Skeletal muscle cell (primary cell): ENCODE data around the gene FURIN.
A peak's percentile ranks its signal among the peaks of the same experiment; 100 is the strongest.
"Not testable (repeated sequence)": the region's sequence is repeated elsewhere in the genome, so short reads cannot be mapped to it uniquely, and the experiment has no call there.

ENCODE experiments used
- DNase-seq: peaks from one replicate; pipeline ENCODE4 v3.0.0-alpha.2; 2010; ENCODE audit warnings: low read depth
- H3K4me3 ChIP-seq: 2 replicates; pipeline ENCODE4 v1.5.1; 2011; ENCODE audit warnings: low read depth, mild to moderate bottlenecking, control low read depth, low read length, moderate library complexity

FURIN gene

GRCh38 chr15:90840157-90840855 is 28.1 kb upstream of the FURIN start:
- no peak overlapping the region for H3K4me3 ChIP-seq
- DNase-seq, result no peak

- no peak overlapping the region for H3K4me3 ChIP-seq
- DNase-seq, result no peak
Observed at GRCh38 chr15:90840954-90841353, 27.4 kb upstream of the FURIN start.

DNA sequence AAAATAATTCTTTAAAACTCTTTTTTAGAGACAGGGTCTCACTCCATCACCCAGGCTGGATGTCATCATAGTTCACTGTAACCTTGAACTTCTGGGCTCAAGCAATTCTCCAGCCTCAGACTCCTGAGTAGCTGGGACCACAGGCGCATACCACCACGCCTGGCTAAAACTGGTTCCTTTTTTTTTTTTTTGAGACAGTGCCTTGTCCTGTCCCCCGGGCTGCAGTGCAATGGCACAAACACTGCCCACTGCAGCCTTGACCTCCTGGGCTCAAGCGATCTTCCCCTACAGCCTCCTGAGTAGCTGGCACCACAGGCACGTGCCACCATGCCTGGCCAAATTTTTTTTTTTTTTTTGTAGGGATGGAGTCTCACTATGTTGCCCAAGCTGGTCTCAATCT is 23.7 kb upstream of the FURIN start:
- no peak overlapping the region for H3K4me3 ChIP-seq
- DNase-seq, result no peak

DNA sequence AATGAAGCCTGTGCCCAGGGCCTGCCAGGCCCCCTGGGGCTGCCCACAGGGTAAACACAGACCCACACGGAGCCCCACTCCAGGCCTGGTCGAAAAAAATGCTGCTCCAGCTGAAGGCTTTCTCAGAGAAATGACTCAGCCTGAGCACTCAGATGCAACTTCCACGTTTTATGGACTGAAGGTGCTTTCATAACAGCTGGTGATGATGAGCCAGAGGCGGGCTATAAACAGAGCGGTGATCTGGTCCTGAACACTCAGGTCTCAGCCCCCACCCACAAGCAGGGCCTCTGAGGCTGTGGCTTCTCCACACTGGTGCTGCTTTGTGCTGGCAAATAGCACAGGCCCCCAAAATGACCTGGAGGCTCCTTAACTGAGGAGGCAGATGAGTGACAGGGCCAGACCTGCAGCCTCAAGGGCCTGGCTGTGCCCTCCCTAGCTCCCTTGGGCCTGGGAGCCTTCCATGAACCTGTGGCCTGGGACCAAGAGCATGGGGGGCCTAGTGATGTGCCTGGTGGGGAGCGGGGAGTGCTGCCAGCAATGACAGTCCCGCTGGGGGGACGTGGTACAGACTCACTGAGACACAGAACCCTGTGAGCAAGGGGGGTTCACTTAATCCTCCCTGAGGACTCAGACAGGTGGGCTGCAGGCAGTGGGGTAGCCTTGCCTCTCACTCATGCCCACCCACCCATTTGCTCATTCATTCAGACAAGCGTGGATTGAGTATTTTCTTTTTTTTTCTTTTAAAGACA is 23.0 kb upstream of the FURIN start:
- peak; percentile 74 for DNase-seq
- no peak overlapping the region for H3K4me3 ChIP-seq

GRCh38 chr15:90849424-90849823 is 19.0 kb upstream of the FURIN start:
- DNase-seq, H3K4me3 ChIP-seq: not testable (repeated sequence)

- no peak for DNase-seq
- H3K4me3 ChIP-seq, result no peak overlapping the region
Observed at GRCh38 chr15:90851114-90851513, 17.3 kb upstream of the FURIN start.

DNA sequence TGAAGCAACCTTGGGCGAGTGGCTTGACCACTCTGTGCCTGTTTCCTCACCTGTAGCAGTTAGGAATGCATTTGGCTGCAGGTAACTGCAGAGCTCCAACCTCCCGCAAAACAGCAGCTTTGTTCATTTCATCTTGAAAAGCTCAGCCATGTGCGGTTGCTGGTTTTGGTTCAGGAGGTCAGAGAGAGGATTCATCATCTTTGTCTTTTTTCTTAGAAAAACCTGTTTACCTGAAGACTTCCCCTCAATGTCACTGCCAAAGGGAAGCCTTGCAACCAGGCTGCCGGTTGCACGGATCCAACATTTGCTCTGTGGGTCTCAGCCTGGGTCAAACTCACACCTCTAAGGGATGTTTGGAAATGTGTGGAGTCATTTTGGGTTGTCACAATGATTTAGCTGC is 16.4 kb upstream of the FURIN start:
- no peak for DNase-seq
- no peak overlapping the region for H3K4me3 ChIP-seq

DNA sequence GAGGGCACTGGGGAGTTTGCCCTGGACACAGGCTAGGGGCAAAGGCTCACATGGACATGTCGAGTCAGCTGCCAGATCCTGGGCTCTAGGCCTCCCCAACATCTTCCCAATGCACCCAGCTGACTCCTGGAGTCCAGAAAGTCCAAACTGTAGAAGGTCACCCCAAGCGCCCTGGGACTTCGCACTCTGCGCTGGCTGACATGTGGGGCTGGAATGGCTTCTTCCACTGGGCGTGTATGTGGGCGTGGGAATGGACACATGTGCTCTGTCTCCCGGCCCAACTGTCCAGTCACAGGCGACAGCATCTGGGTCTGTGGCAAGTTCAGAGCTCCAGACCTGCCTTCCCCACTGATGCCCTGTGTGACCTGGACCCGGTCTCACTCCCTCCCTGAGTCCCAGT is 13.2 kb upstream of the FURIN start:
- DNase-seq, result no peak
- no peak overlapping the region for H3K4me3 ChIP-seq

- no peak for DNase-seq
- H3K4me3 ChIP-seq, result no peak overlapping the region
Observed at GRCh38 chr15:90857337-90857736, 11.1 kb upstream of the FURIN start.

GRCh38 chr15:90857883-90858443 is 10.4 kb upstream of the FURIN start:
- no peak overlapping the region for H3K4me3 ChIP-seq
- no peak for DNase-seq

DNA sequence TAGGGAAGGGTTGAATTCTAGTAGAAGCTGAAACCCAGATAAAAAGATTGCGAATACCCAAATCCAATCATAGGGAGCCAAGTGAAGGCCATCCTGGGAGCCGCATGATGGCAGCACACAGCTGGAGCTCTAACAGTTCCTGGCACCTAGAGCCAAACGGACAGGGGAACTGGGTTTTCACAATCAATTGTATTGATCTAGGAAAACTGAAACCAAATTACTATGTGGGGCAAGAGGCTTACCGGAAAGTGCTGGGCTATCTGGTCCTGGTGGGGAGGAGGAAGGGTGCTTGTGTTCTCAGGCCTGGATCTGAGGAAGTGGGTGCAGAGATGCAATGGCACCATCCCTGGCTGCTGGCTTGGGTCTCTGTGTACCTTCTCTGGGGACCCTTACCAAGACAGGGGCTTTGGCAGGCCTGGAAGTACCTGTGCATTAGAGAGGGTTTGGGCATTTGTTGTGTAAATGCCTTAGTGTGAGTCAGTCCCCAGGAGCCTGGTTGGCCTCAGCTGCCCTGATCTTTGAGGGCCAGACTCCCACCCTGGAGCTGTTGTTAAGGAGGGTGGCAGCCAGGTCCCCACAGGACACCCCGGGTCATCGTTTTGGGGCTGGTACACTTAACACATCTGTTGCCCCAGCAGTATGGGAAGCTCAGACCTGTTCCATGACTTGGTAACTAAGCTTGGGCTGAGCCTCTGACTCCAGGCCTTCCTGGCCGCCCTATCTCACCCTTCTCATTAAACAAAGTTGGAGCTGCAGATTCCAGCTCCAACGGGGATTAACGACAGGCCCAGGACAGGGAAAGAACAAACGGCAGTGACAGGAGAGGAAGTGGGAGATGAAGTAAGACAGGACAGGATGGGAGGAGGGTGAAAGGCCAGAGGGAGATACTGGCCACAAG is 8.9 kb upstream of the FURIN start:
- no peak for DNase-seq
- H3K4me3 ChIP-seq, result no peak overlapping the region

DNA sequence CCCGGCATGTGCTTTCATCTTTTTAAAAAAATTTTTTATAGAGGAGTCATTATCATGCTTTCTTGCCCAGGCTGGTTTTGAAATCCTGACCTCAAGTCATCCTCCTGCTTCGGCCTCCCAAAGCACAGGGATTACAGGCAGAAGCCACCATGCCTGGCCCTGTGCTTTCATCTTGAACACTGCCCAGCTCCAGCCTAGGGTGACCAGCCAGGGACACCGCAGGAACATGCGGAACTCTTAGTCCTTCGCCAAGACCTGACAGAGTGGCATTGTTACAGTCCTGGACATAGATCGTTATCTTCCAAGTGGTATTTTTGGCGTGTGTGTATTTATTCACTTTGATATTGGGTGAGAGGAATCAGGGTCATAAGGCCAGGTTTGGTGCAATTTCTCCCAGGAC is 7.9 kb upstream of the FURIN start:
- no peak for DNase-seq
- H3K4me3 ChIP-seq, result no peak overlapping the region

DNA sequence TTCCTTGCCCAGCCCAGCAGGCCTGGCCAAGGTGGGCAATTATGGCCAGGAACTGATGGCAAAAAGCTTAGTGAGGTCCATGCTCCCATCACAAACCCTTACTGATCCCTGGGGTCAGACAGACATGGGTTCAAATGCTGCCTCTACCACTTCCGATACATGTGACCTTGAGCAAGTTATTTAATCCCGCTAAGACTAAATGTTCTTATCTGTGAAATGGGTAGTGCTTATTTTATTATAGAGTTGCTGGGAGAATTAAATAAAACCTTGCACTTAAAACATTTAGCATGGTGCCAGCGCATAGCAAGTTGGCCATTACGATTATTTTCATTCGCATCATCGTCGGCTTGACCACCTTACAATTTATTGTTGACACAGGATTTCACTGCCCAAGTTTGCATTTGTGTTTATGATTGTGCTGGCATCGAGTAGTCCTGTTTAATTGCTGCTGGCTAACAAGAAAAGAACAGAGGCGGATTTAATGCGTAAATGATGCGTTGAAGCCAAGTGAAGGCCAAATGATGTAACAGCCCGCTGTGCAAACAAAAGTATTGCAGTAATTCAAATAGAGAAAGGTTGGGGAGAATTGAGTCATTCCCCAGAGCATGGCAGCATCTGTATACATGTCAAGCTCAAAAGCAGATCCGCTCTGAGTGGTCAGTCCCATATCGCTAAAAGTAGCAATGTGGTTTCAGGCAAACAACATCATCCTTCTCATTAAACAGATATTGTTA is 7.3 kb upstream of the FURIN start:
- no peak overlapping the region for H3K4me3 ChIP-seq
- no peak for DNase-seq

- no peak overlapping the region for H3K4me3 ChIP-seq
- no peak for DNase-seq
Observed at GRCh38 chr15:90862487-90862886, 5.9 kb upstream of the FURIN start.

DNA sequence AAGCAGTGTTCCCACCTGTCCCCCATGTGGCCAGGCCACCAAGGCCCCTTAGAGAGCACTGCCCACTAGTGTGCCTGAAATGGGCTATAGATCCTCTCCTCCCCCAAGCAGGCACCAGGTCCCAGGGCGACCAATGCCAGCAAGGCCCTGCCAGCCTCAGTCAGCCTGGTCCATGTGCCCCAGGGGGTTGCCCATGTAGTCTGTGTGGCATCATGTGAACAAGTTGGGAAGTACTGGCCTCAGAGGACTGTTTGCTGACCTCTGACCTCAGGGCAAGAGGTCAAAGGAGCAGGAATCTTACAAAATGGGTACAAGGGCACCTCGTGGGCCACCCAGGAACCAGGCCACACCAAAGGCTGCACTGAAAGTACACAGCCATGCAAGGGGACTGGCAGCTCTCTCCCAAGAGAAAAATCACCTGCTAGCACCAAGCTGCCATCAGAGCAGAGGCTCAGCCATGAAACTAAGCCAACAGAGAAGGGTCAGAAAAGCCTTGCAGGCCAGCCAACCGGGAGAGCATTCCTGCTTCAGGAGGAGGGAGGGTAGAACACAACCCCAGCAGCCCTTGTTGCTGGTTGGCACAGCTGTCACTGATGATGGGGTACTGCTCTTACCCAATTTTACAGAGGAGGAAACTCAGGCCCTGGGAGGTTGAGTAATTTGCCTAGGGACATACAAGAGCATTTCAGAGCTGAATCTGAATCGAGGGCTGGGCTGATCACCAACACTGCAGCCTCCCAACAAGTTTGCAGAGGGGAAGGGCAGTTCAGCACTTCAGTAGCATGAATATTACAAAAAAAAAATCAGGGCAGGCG is 5.2 kb upstream of the FURIN start:
- DNase-seq, result no peak
- H3K4me3 ChIP-seq, result no peak overlapping the region

DNA sequence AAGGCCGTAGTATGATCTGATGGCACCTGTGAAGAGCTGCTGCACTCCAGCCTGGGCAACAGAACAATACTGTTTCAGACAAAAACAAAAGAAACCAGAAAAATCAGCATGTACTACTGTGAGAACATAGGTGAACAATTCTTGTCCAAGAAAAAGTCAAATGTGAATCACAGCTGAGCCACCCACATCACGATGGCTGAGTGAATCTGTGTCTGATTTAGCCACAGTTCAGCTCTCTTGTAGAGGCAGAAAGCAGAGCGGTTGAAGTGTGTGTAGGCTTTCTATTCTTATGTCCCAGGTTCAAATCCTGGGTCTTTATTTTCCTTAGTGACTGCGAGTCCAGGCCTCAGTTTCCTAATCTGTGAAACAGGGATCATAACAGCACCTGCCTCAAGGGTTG is 4.4 kb upstream of the FURIN start:
- no peak overlapping the region for H3K4me3 ChIP-seq
- DNase-seq, result no peak

- DNase-seq, result no peak
- H3K4me3 ChIP-seq, result no peak overlapping the region
Observed at GRCh38 chr15:90864507-90864906, 3.9 kb upstream of the FURIN start.

- no peak overlapping the region for H3K4me3 ChIP-seq
- no peak for DNase-seq
Observed at GRCh38 chr15:90865702-90866101, 2.7 kb upstream of the FURIN start.
